Endodermal cell (in vitro differentiated cells): ENCODE measurements around the gene FNDC1. TPM values are rescaled to one million over a fixed set of nuclear protein-coding genes. Genes with fewer than 3 reads are reported as not detected.

ENCODE experiments used
- DNase-seq: peaks from one replicate; pipeline ENCODE4 v3.0.0-alpha.2; 2017
- H3K27ac ChIP-seq: 2 replicates; pipeline ENCODE4 v1.5.1; 2013; ENCODE audit warnings: mild to moderate bottlenecking, low read depth, low read length, moderate library complexity
- H3K27me3 ChIP-seq: 2 replicates; pipeline ENCODE4 v1.6.1; 2013; ENCODE audit warnings: mild to moderate bottlenecking, low read length, moderate library complexity; ENCODE audit not compliant: insufficient read depth, control insufficient read depth, poor library complexity, severe bottlenecking
- H3K36me3 ChIP-seq: 2 replicates; pipeline ENCODE4 v1.7.0; 2013; ENCODE audit warnings: mild to moderate bottlenecking, low read length, moderate library complexity; ENCODE audit not compliant: control insufficient read depth, insufficient read depth
- H3K4me1 ChIP-seq: one replicate; pipeline ENCODE4 v1.7.0; 2013; ENCODE audit warnings: low read length; ENCODE audit not compliant: control insufficient read depth, insufficient read depth
- H3K4me3 ChIP-seq: 2 replicates; pipeline ENCODE4 v1.5.1; 2013; ENCODE audit warnings: mild to moderate bottlenecking, low read length, moderate library complexity
- H3K9ac ChIP-seq: 2 replicates; pipeline ENCODE4 v1.6.1; 2013; ENCODE audit warnings: mild to moderate bottlenecking, low read length, moderate library complexity; ENCODE audit not compliant: poor library complexity, severe bottlenecking; ENCODE audit errors: extremely low read depth
- H3K9me3 ChIP-seq: 2 replicates; pipeline ENCODE4 v1.6.1; 2013; ENCODE audit warnings: mild to moderate bottlenecking, low read length, moderate library complexity; ENCODE audit not compliant: control insufficient read depth
- H3K27ac Mint-ChIP-seq: 2 replicates; pipeline ENCODE4 v1.8.0; 2020; ENCODE audit warnings: mixed read lengths
- H3K27me3 Mint-ChIP-seq: 2 replicates; pipeline ENCODE4 v1.8.0; 2021; ENCODE audit warnings: mild to moderate bottlenecking, mixed read lengths; ENCODE audit not compliant: insufficient read depth
- H3K36me3 Mint-ChIP-seq: 2 replicates; pipeline ENCODE4 v1.8.0; 2020; ENCODE audit warnings: low read depth, mixed read lengths
- H3K4me1 Mint-ChIP-seq: 2 replicates; pipeline ENCODE4 v1.8.0; 2020; ENCODE audit warnings: mixed read lengths
- H3K4me3 Mint-ChIP-seq: 2 replicates; pipeline ENCODE4 v1.8.0; 2020; ENCODE audit warnings: mild to moderate bottlenecking, moderate library complexity, mixed read lengths
- H3K9me3 Mint-ChIP-seq: 2 replicates; pipeline ENCODE4 v1.8.0; 2020; ENCODE audit warnings: mild to moderate bottlenecking, mixed read lengths
- CTCF ChIP-seq: fragments of 200-600 bp; sonication (generic); conservative IDR thresholded peaks from 2 replicates; pipeline ENCODE4 v1.5.0; 2021; ENCODE audit warnings: antibody characterized with exemption, mild to moderate bottlenecking
- WGBS, 2 experiments: methylation state at CpG; one replicate each; pipeline versions ENCODE4 v1.1.5 to v1.1.7; 2013; ENCODE audit warnings: missing lambda C conversion rate in 2 of 2, mixed read lengths in 1 of 2; ENCODE audit not compliant: insufficient coverage in 1 of 2, insufficient read length in 1 of 2; 5-methylcytosine and 5-hydroxymethylcytosine counted together
- long read RNA-seq, 4 experiments: library from polyadenylated mRNA in 2 of 4; library from RNA in 1 of 4; library from capped mRNA in 1 of 4; stranded (forward) in 3 of 4; unstranded in 1 of 4; transcript quantifications; one replicate each; pipeline ENCODE4 v2.0.0, GENCODE V29; 2020 to 2021; ENCODE audit warnings: inconsistent platforms in 1 of 4
- polyA plus RNA-seq, 2 experiments: library from polyadenylated mRNA; stranded (reverse); fragments of 50-300 nt; gene quantifications; one replicate each; pipeline ENCODE4 v1.2.3, GENCODE V29; 2013
- total RNA-seq, 2 donors: library from RNA; stranded (reverse); fragmentation: NEBNext Ultra II Directional in 1 of 2; extraction: Animal tissue kit (Norgen Biotek cat#: 25700) in 1 of 2; gene quantifications; 2 replicates in 1 of 2; 3 replicates in 1 of 2; pipeline ENCODE4 v1.2.1, GENCODE V29; 2021

Gene FNDC1
- total RNA-seq = under 1 TPM; 0.55 to 0.62 TPM
- polyA plus RNA-seq (2013, experiment 1 of 2) = 0.14 TPM
- 0.17 TPM for polyA plus RNA-seq (2013, experiment 2 of 2)
- long read RNA-seq, experiment 1 = 0 reads
- long read RNA-seq, experiment 2, partial matches to known transcripts = 1 of 1 reads
- long read RNA-seq, experiment 2, other reads (novel, unspliced or antisense) = 0 of 1 reads
- long read RNA-seq, experiment 3, partial matches to known transcripts = 1 of 1 reads
- long read RNA-seq, experiment 3, other reads (novel, unspliced or antisense) = 0 of 1 reads
- long read RNA-seq, experiment 4 = 0 reads

- H3K27ac ChIP-seq = no peak within 1 kb of the TSS
- Mint-ChIP-seq H3K27ac (no peak within 1 kb of the TSS), H3K4me1 (peaks cover 6% of the 10 kb centered on the region), H3K9me3 (no peaks in the 10 kb centered on the region), H3K4me3 (peak within 1 kb of the TSS; percentile 56), H3K27me3 (peaks cover 89% of the 10 kb centered on the region), H3K36me3 (no peaks in the 10 kb centered on the region)
- H3K27me3 ChIP-seq = peaks cover 95% of the 10 kb centered on the region
- H3K36me3 ChIP-seq = no peaks in the 10 kb centered on the region
- H3K4me1 ChIP-seq = no peaks in the 10 kb centered on the region
- no peaks in the 10 kb centered on the region for H3K9me3 ChIP-seq
- peak; percentile 86 for DNase-seq
- H3K4me3 ChIP-seq = peak within 1 kb of the TSS; percentile 74
- H3K9ac ChIP-seq = peak within 1 kb of the TSS; percentile 19
- 0 to 1% methylated on average over 1 to 59 of the region's 59 CpGs for whole genome bisulfite sequencing, 2 experiments
- TF ChIP-seq CTCF = peak; percentile 52
Measured at GRCh38 chr6:159169193-159169555, at the start of gene FNDC1. Gene FNDC1 (plus strand): TSS chr6:159169400. CDS start chr6:159169597, 197 bp downstream.

GRCh38 chr6:159119791-159120190 lies 49.4 kb upstream of the FNDC1 start:
- no peaks in the 10 kb centered on the region for H3K9me3 Mint-ChIP-seq
- H3K27ac ChIP-seq = no peak overlapping the region
- H3K27ac Mint-ChIP-seq = no peak overlapping the region
- no peak for TF ChIP-seq CTCF
- H3K9ac ChIP-seq = no peak overlapping the region
- H3K4me1 ChIP-seq = no peaks in the 10 kb centered on the region
- H3K4me1 Mint-ChIP-seq = no peaks in the 10 kb centered on the region
- H3K36me3 ChIP-seq = no peaks in the 10 kb centered on the region
- H3K9me3 ChIP-seq = no peaks in the 10 kb centered on the region
- H3K36me3 Mint-ChIP-seq = no peaks in the 10 kb centered on the region
- H3K4me3 Mint-ChIP-seq = no peak overlapping the region
- H3K27me3 Mint-ChIP-seq = no peaks in the 10 kb centered on the region
- no peaks in the 10 kb centered on the region for H3K27me3 ChIP-seq
- no peak for DNase-seq
- H3K4me3 ChIP-seq = no peak overlapping the region
- WGBS, 2 experiments = 91 to 96% methylated on average over 6 to 7 of the region's 7 CpGs

GRCh38 chr6:159121486-159121885 lies 47.7 kb upstream of the FNDC1 start:
- H3K36me3 ChIP-seq = no peaks in the 10 kb centered on the region
- peak; percentile 43 for DNase-seq
- WGBS, 2 experiments = 96 to 100% methylated on average over 2 to 5 of the region's 5 CpGs
- no peaks in the 10 kb centered on the region for H3K4me1 ChIP-seq
- H3K4me3 Mint-ChIP-seq = no peak overlapping the region
- H3K4me3 ChIP-seq = no peak overlapping the region
- no peak overlapping the region for H3K27ac Mint-ChIP-seq
- H3K36me3 Mint-ChIP-seq = no peaks in the 10 kb centered on the region
- H3K27me3 Mint-ChIP-seq = no peaks in the 10 kb centered on the region
- no peak for TF ChIP-seq CTCF
- H3K27ac ChIP-seq = no peak overlapping the region
- no peaks in the 10 kb centered on the region for H3K9me3 Mint-ChIP-seq
- no peaks in the 10 kb centered on the region for H3K9me3 ChIP-seq
- H3K27me3 ChIP-seq = no peaks in the 10 kb centered on the region
- H3K4me1 Mint-ChIP-seq = no peaks in the 10 kb centered on the region
- no peak overlapping the region for H3K9ac ChIP-seq
